ENCODE results near the gene LRP10.

The LRP10 gene

DNA sequence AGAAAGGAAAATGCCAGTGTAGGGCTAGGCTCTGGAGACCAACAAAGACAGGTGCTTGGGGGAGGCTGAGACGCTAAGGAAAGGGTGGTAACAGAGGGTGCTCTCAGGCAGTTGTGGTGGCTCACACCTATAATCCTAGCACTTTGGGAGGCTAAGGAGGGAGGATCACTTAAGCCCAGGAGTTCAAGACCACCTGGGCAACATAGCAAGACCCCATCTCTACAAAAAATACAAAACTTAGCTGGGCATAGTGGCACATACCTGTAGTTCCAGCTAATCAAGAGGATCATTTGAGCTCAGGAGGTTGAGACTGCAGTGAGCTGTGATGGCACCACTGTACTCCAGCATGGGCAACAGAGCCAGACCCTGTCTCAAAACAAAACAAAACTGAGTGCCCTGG is 23.9 kb downstream of the LRP10 start:
- DNase-seq (ENCODE audit: low spot score) = no peak
- in situ Hi-C loops (cut with MboI; ENCODE audit: low pct_unique_long_range_greater_than_20kb, low sequenced_read_pairs, unreplicated experiment) = no loop called here
- TF ChIP-seq, protein P1, sequence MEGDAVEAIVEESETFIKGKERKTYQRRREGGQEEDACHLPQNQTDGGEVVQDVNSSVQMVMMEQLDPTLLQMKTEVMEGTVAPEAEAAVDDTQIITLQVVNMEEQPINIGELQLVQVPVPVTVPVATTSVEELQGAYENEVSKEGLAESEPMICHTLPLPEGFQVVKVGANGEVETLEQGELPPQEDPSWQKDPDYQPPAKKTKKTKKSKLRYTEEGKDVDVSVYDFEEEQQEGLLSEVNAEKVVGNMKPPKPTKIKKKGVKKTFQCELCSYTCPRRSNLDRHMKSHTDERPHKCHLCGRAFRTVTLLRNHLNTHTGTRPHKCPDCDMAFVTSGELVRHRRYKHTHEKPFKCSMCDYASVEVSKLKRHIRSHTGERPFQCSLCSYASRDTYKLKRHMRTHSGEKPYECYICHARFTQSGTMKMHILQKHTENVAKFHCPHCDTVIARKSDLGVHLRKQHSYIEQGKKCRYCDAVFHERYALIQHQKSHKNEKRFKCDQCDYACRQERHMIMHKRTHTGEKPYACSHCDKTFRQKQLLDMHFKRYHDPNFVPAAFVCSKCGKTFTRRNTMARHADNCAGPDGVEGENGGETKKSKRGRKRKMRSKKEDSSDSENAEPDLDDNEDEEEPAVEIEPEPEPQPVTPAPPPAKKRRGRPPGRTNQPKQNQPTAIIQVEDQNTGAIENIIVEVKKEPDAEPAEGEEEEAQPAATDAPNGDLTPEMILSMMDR (IDR thresholded peaks at IDR 0.05; ENCODE audit: extremely low read depth, insufficient read depth, missing control alignments) = no peak

DNA sequence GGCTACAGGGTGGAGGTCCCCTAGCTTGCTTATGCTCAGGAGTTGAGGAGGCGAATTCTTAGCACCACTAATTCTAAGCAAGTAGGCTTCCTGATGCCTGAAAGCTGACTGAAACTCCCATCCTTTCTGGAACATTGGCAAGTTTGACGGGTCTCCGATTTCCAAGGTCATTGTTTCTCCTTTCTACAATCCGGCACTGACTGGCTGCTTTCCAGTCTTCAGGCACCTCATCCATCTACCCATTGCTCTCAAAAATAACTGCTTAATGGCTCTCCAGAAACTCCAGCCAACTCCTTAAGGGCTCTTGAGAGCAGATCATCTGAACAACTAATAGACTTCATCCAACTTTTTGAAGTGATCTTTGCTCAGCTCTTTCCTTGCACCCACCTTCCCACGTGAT is 24.8 kb downstream of the LRP10 start:
- TF ChIP-seq, protein P1 (IDR thresholded peaks at IDR 0.05; ENCODE audit: extremely low read depth, insufficient read depth, missing control alignments) = no peak
- in situ Hi-C loops (cut with MboI; ENCODE audit: low pct_unique_long_range_greater_than_20kb, low sequenced_read_pairs, unreplicated experiment) = no loop called here
- DNase-seq (ENCODE audit: low spot score) = no peak

DNA sequence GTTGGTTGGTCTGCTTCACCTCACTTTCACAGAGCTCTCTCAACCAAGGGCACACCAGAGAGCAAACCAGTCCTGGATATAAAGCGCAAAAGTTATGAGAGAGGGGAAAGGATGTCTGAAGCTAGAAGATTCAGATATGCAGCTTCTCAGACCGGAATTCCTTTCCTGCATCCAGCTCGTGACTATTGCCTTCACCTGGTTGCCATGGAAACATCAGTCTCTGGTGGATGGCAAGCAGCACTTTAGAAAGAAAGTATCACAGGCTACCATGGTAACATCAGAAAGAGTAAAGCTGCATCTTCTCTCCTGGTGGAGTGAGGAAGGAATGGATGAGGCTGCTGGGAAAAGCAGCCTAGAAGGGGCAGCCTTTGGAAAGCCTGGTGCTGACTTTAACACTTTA is 25.2 kb downstream of the LRP10 start:
- in situ Hi-C loops (cut with MboI; ENCODE audit: low pct_unique_long_range_greater_than_20kb, low sequenced_read_pairs, unreplicated experiment) = no loop called here
- DNase-seq (ENCODE audit: low spot score) = no peak
- TF ChIP-seq, protein P1 (IDR thresholded peaks at IDR 0.05; ENCODE audit: extremely low read depth, insufficient read depth, missing control alignments) = no peak

DNA sequence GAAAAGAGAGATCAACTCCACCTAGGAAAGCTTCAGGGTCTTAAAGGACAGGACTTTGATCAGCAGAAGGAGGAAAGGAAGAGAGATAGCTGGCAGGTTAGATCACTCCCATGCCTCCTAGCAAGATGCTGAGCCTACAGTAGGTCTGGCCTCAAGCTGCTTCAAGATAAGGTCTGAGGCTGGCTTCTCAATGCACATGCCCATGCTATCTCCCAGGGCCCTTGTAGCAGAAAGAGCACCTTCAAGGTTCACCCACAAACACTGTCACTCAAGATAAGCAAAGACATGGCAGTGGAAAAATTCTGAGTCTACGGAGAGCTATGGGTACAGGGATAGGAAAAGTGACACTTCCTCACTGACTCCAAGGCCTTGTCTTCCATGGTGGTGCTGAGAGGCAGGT is 25.8 kb downstream of the LRP10 start:
- in situ Hi-C loops (cut with MboI; ENCODE audit: low pct_unique_long_range_greater_than_20kb, low sequenced_read_pairs, unreplicated experiment) = no loop called here
- TF ChIP-seq, protein P1 (IDR thresholded peaks at IDR 0.05; ENCODE audit: extremely low read depth, insufficient read depth, missing control alignments) = no peak

DNA sequence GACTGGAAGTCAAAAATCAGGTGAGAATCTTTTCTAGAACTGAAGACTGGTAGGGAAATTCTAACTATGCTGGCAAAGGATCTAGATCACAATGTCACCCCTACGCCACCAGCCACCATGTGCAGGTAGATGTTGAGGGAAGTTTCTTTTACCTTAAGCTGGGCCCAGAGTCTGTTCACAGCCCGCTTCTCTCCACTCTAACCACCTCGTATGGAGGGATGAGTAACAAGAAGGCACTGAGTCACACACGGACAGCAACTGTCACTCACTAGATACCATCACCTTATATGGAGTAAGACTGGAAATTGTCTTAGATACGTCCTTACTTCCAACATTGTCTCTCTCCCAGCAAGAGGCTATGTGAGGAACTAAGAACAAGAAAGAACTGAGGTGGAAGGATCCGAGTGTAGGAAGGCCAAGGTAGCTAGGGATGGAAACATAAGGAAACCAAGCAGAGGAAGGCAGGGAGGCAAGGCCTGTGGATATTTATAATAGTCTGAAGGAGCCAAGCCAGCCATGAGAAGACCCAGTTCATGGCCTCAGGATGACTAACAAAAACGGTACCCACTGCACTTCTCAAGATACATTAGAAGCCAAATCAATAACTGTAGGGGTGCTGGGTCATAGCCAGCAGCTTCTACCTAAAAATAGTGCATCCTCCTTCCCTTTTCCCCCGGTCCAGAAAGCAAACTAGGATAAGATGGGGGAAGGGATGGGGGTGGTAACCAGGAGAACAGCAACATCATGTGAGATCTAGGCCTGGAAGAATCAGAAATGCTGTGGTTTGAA is 27.0 kb downstream of the LRP10 start:
- no peak for DNase-seq (ENCODE audit: low spot score)
- in situ Hi-C loops (cut with MboI; ENCODE audit: low pct_unique_long_range_greater_than_20kb, low sequenced_read_pairs, unreplicated experiment) = no loop called here
- TF ChIP-seq, protein P1 (IDR thresholded peaks at IDR 0.05; ENCODE audit: extremely low read depth, insufficient read depth, missing control alignments) = no peak

More for the DNA sequence above, 25.8 kb downstream of the LRP10 start:
- DNase-seq (ENCODE audit: low spot score) = no peak

DNA sequence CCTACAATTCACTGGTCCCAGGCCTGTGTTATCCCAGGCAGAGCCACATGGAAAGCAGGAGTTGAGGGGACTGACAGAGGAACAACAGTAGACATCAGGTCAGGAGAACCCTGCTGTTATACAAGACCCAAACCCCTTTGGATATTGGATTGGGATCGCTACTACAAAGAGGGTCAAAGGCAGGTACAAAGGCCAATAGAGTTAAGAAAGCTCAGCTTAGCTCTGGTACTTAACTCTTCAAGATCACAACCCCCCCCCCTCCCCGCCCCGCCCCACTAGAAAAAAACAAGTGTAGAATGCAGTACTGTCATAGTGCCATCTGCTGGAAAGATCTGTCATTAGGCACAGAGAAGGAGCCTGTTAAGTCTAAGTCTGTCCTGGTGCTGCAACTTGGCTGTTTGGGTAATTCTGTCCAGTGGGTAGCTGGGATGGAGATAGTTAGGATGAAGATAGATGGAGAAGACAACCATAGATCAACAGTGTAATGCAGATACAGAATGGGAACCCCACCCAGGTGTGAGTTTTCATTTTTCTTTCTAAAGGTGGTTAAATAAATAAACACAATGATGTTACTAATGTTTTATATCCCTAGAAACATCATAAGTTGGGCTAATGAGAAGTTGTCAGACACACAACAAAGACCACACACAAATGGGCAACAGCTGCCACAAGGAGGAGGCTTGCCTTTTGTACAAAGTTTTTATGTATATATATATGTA is 28.7 kb downstream of the LRP10 start:
- DNase-seq (ENCODE audit: low spot score) = peak; percentile 70
- in situ Hi-C loops (cut with MboI; ENCODE audit: low pct_unique_long_range_greater_than_20kb, low sequenced_read_pairs, unreplicated experiment) = no loop called here
- TF ChIP-seq, protein P1 (IDR thresholded peaks at IDR 0.05; ENCODE audit: extremely low read depth, insufficient read depth, missing control alignments) = peak; percentile 73
